Transverse colon (tissue), 4 donors: Measurements from ENCODE around the gene DYDC2.

Experiments used
- EP300 ChIP-seq: sonication (generic); formaldehyde crosslinking; IDR thresholded peaks from one replicate; pipeline ENCODE4 v1.6.1; 2017; ENCODE audit warnings: antibody characterized with exemption, low read depth
- POLR2A ChIP-seq: fragments of 450-650 bp; IDR thresholded peaks from one replicate; pipeline ENCODE4 v1.6.1; 2016; ENCODE audit warnings: antibody characterized with exemption, mild to moderate bottlenecking, moderate library complexity
- POLR2AphosphoS5 ChIP-seq, 3 donors: sonication (generic); formaldehyde crosslinking; IDR thresholded peaks; one replicate each; pipeline ENCODE4 v1.6.1; 2016; ENCODE audit warnings: antibody characterized with exemption in 3 of 3
- TF ChIP-seq, protein P1 (sequence below), 5 experiments: fragments of 200-600 bp in 3 of 5; fragments of 450-650 bp in 2 of 5; sonication (generic) in 3 of 5; IDR thresholded peaks; 1 replicate in 2 of 5; 2 replicates in 3 of 5; pipeline ENCODE4 v1.5.1; 2016 to 2017; ENCODE audit warnings: antibody characterized with exemption in 5 of 5, inconsistent platforms in 3 of 5, mild to moderate bottlenecking in 2 of 5, moderate library complexity in 1 of 5

DNA sequence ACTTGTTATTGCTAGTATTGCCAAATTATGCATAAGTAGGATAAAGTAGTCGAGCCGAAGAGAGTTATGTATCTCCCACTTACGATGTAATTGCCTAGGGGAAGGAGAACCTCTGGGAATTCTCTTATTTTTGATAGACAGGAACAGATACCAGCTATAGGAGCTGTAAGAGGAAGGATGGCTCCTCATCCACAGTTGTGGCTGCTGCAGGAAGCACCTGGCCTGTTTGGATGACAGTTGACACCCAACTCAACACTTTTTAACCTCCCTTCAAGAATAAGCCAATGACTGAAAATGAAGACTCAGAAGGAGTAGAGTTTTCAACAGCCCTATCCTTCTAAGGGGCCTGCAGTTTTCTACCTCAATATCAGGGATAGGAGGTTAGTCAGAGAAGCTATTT, 6.3 kb upstream of the DYDC2 start:
- TF ChIP-seq, protein P1, sequence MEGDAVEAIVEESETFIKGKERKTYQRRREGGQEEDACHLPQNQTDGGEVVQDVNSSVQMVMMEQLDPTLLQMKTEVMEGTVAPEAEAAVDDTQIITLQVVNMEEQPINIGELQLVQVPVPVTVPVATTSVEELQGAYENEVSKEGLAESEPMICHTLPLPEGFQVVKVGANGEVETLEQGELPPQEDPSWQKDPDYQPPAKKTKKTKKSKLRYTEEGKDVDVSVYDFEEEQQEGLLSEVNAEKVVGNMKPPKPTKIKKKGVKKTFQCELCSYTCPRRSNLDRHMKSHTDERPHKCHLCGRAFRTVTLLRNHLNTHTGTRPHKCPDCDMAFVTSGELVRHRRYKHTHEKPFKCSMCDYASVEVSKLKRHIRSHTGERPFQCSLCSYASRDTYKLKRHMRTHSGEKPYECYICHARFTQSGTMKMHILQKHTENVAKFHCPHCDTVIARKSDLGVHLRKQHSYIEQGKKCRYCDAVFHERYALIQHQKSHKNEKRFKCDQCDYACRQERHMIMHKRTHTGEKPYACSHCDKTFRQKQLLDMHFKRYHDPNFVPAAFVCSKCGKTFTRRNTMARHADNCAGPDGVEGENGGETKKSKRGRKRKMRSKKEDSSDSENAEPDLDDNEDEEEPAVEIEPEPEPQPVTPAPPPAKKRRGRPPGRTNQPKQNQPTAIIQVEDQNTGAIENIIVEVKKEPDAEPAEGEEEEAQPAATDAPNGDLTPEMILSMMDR (IDR thresholded peaks at IDR 0.05): no peak
- no peak for TF ChIP-seq POLR2A
- TF ChIP-seq EP300: no peak
- TF ChIP-seq POLR2AphosphoS5 (IDR thresholded peaks at IDR 0.05): no peak
